Right lobe of liver (tissue), 4 donors: ENCODE measurements around the gene PPAN.

Experiments
- POLR2A ChIP-seq: fragments of 450-650 bp; IDR thresholded peaks from one replicate; pipeline ENCODE4 v1.6.1; 2017; ENCODE audit warnings: antibody characterized with exemption, mild to moderate bottlenecking
- TF ChIP-seq, protein P1 (sequence below), 4 donors: fragments of 200-600 bp in 3 of 4; fragments of 450-650 bp in 1 of 4; IDR thresholded peaks; one replicate each; pipeline versions ENCODE4 v1.5.1 to v1.8.0; 2016 to 2022; ENCODE audit warnings: antibody characterized with exemption in 4 of 4, mild to moderate bottlenecking in 2 of 4
- donor health status: DM: no; HTN: no; CAD: no.
- donor health status: DM: no; HTN: no; CAD: no.
- donor health status: DM: no; HTN: yes; CAD: no.

DNA sequence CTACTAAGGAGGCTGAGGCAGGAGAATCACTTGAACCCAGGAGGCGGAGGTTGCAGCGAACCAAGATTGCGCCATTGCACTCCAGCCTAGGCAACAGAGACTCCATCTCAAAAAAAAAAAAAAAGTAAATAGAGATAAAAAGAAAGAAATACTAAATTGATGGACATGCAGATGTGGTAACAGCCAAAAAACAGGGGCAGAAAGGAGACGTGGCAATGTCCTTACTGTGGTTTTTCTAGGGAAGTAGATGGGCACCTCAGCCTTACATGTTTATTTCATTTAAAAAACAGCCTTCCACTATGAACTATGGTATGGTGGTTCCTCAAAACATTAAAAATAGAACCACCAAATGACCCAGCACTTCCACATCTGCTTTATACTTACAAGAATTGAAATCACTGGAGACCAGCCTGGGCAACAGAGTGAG, 20.1 kb downstream of the PPAN start:
- TF ChIP-seq, protein P1, sequence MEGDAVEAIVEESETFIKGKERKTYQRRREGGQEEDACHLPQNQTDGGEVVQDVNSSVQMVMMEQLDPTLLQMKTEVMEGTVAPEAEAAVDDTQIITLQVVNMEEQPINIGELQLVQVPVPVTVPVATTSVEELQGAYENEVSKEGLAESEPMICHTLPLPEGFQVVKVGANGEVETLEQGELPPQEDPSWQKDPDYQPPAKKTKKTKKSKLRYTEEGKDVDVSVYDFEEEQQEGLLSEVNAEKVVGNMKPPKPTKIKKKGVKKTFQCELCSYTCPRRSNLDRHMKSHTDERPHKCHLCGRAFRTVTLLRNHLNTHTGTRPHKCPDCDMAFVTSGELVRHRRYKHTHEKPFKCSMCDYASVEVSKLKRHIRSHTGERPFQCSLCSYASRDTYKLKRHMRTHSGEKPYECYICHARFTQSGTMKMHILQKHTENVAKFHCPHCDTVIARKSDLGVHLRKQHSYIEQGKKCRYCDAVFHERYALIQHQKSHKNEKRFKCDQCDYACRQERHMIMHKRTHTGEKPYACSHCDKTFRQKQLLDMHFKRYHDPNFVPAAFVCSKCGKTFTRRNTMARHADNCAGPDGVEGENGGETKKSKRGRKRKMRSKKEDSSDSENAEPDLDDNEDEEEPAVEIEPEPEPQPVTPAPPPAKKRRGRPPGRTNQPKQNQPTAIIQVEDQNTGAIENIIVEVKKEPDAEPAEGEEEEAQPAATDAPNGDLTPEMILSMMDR (IDR thresholded peaks at IDR 0.05), result no peak
- TF ChIP-seq POLR2A, result no peak
